ENCODE measurements around the gene FOXC1.

DNA sequence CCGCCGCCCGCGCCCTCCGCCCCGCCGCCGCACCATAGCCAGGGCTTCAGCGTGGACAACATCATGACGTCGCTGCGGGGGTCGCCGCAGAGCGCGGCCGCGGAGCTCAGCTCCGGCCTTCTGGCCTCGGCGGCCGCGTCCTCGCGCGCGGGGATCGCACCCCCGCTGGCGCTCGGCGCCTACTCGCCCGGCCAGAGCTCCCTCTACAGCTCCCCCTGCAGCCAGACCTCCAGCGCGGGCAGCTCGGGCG is 1.5 kb downstream of the FOXC1 start:
- TF ChIP-seq, protein P1, sequence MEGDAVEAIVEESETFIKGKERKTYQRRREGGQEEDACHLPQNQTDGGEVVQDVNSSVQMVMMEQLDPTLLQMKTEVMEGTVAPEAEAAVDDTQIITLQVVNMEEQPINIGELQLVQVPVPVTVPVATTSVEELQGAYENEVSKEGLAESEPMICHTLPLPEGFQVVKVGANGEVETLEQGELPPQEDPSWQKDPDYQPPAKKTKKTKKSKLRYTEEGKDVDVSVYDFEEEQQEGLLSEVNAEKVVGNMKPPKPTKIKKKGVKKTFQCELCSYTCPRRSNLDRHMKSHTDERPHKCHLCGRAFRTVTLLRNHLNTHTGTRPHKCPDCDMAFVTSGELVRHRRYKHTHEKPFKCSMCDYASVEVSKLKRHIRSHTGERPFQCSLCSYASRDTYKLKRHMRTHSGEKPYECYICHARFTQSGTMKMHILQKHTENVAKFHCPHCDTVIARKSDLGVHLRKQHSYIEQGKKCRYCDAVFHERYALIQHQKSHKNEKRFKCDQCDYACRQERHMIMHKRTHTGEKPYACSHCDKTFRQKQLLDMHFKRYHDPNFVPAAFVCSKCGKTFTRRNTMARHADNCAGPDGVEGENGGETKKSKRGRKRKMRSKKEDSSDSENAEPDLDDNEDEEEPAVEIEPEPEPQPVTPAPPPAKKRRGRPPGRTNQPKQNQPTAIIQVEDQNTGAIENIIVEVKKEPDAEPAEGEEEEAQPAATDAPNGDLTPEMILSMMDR (IDR thresholded peaks at IDR 0.05) = peak in 2 of 3 experiments; percentile 20 to 28
- TF ChIP-seq POLR2AphosphoS5 (IDR thresholded peaks at IDR 0.05) = no peak
- TF ChIP-seq EP300 (IDR thresholded peaks at IDR 0.05) = no peak
